HCT116 (cell line): Measurements from ENCODE around the gene DNAAF1. TPM values are rescaled to one million over a fixed set of nuclear protein-coding genes. Genes with fewer than 3 reads are reported as not detected.
A peak's percentile ranks its signal among the peaks of the same experiment; 100 is the strongest.

Experiments
- ATAC-seq: fragments of 200-7000 bp; cut with Tn5 transposase; 2 replicates; pipeline ENCODE4 v1.9.1; 2020; ENCODE audit warnings: mild to moderate bottlenecking, moderate library complexity
- BruUV-seq: library from RNA; stranded (reverse); fragments of 400-500 nt; replicated peaks from 2 replicates; lab custom pipeline; 2021; lab: Mats Ljungman, UMichigan
- CTCF ChIA-PET: fragments of 300-600 bp; sonication (Branson Sonifier 250); formaldehyde crosslinking; loops from one replicate; lab custom pipeline; 2021; ENCODE audit warnings: antibody characterized with exemption; lab: Charles Lee
- POLR2A ChIA-PET: fragments of 300-600, 350-600 bp; sonication (Branson Sonifier 250); formaldehyde crosslinking; loops from one replicate; lab custom pipeline; 2021; ENCODE audit warnings: antibody characterized with exemption; lab: Charles Lee
- RAD21 ChIA-PET, 2 experiments: fragments of 300-600 bp; sonication (Branson Sonifier 250); formaldehyde crosslinking; loops; one replicate each; lab custom pipeline; 2023; ENCODE audit warnings: low total read pairs in 2 of 2; ENCODE audit not compliant: uncharacterized antibody in 2 of 2, unreplicated experiment in 2 of 2, low non-redundant PET in 1 of 2; lab: Charles Lee
- DNase-seq: peaks from one replicate; pipeline ENCODE4 v3.0.0-alpha.2; 2010; ENCODE audit warnings: low read depth, low spot score
- H2AFZ ChIP-seq: fragments of 200-600 bp; shearing (Covaris generic), sonication (generic); 2 replicates; pipeline ENCODE4 v1.6.1; 2017; ENCODE audit warnings: low read depth, mixed run types, mixed read lengths, antibody characterized with exemption, low read length; ENCODE audit not compliant: poor library complexity, severe bottlenecking
- H3K27ac ChIP-seq: 2 replicates; pipeline ENCODE4 v1.5.1; 2012; ENCODE audit warnings: low read depth, low read length
- H3K27me3 ChIP-seq: fragments of 200-600 bp; sonication (generic); 2 replicates; pipeline ENCODE4 v1.6.1; 2016; ENCODE audit warnings: mixed run types, low read length, mixed read lengths; ENCODE audit not compliant: insufficient read depth
- H3K36me3 ChIP-seq, 2 experiments: fragments of 200-500 bp in 1 of 2; fragments of 200-600 bp in 1 of 2; sonication (Bioruptor generic) in 1 of 2; sonication (generic) in 1 of 2; 2 replicates each; pipeline versions ENCODE4 v1.5.1 to v1.6.1; 2014 to 2016; ENCODE audit warnings: low read length in 2 of 2, inconsistent platforms in 1 of 2, mixed read lengths in 1 of 2, mixed run types in 1 of 2; ENCODE audit not compliant: insufficient read depth in 2 of 2, control insufficient read depth in 1 of 2
- H3K4me1 ChIP-seq, 2 experiments: fragments of 200-600 bp in 1 of 2; sonication (generic) in 1 of 2; 2 replicates each; pipeline versions ENCODE4 v1.5.1 to v1.6.1; 2012 to 2017; ENCODE audit warnings: low read length in 2 of 2, inconsistent platforms in 1 of 2, mild to moderate bottlenecking in 1 of 2, mixed read lengths in 1 of 2, mixed run types in 1 of 2, moderate library complexity in 1 of 2; ENCODE audit not compliant: insufficient read depth in 2 of 2, control insufficient read depth in 1 of 2
- H3K4me2 ChIP-seq: fragments of 200-600 bp; sonication (generic); 2 replicates; pipeline ENCODE4 v1.6.1; 2017; ENCODE audit warnings: mixed run types, low read length, mixed read lengths
- H3K4me3 ChIP-seq, 2 experiments: fragments of 200-600 bp in 1 of 2; sonication (generic) in 1 of 2; replicated peaks in 1 of 2; 2 replicates each; pipeline ENCODE4 v1.5.1; 2011 to 2016; ENCODE audit warnings: low read length in 2 of 2, control low read depth in 1 of 2, low read depth in 1 of 2, mild to moderate bottlenecking in 1 of 2, mixed read lengths in 1 of 2, mixed run types in 1 of 2
- H3K79me2 ChIP-seq: fragments of 200-600 bp; sonication (generic); 2 replicates; pipeline ENCODE4 v1.6.1; 2017; ENCODE audit warnings: mild to moderate bottlenecking, mixed run types, low read length, moderate library complexity, mixed read lengths; ENCODE audit not compliant: insufficient read depth
- H3K9ac ChIP-seq: fragments of 200-600 bp; sonication (generic); 2 replicates; pipeline ENCODE4 v1.6.1; 2016; ENCODE audit warnings: low read length, mixed read lengths
- H3K9me2 ChIP-seq: fragments of 200-600 bp; sonication (generic), shearing (Covaris generic); 2 replicates; pipeline ENCODE4 v1.6.1; 2017; ENCODE audit warnings: mixed run types, mild to moderate bottlenecking, moderate library complexity; ENCODE audit not compliant: insufficient read depth
- H3K9me3 ChIP-seq, 2 experiments: fragments of 200-500 bp in 1 of 2; fragments of 200-600 bp in 1 of 2; sonication (Bioruptor generic) in 1 of 2; sonication (generic) in 1 of 2; 2 replicates each; pipeline ENCODE4 v1.6.1; 2014 to 2017; ENCODE audit warnings: low read length in 2 of 2, mixed read lengths in 2 of 2, inconsistent platforms in 1 of 2, low read depth in 1 of 2, mild to moderate bottlenecking in 1 of 2, mixed run types in 1 of 2, moderate library complexity in 1 of 2; ENCODE audit not compliant: control insufficient read depth in 1 of 2, insufficient read depth in 1 of 2
- H4K20me1 ChIP-seq: fragments of 200-600 bp; sonication (generic), shearing (Covaris generic); 2 replicates; pipeline ENCODE4 v1.6.1; 2017; ENCODE audit warnings: mixed run types, mild to moderate bottlenecking, moderate library complexity; ENCODE audit not compliant: insufficient read depth
- EZH2 ChIP-seq: fragments of 200-600 bp; sonication (generic); IDR thresholded peaks from 2 replicates; pipeline ENCODE4 v1.6.1; 2017; ENCODE audit warnings: antibody characterized with exemption, mixed run types
- EZH2phosphoT487 ChIP-seq: fragments of 200-600 bp; IDR thresholded peaks from 2 replicates; pipeline ENCODE4 v1.6.1; 2018; ENCODE audit warnings: antibody characterized with exemption, borderline replicate concordance
- POLR2A ChIP-seq: IDR thresholded peaks from 2 replicates; pipeline ENCODE4 v1.7.0; 2011; ENCODE audit warnings: borderline replicate concordance; ENCODE audit not compliant: insufficient read depth, insufficient read length; ENCODE audit errors: extremely low read depth
- SRF ChIP-seq: IDR thresholded peaks from 2 replicates; pipeline ENCODE4 v1.6.1; 2012; ENCODE audit warnings: low read depth
- YY1 ChIP-seq: IDR thresholded peaks from 2 replicates; pipeline ENCODE4 v1.6.1; 2011; ENCODE audit warnings: low read length, low read depth, moderate library complexity, mild to moderate bottlenecking; ENCODE audit not compliant: insufficient replicate concordance; ENCODE audit errors: extremely low read depth
- intact Hi-C: fragments of 100-400 bp; cut with micrococcal nuclease; formaldehyde crosslinking; loops from 2 replicates; pipeline ENCODE4 v1.10.0; 2022
- total RNA-seq: library from RNA; stranded (reverse); gene quantifications from one replicate; pipeline ENCODE4 v1.2.1, GENCODE V29; 2021; ENCODE audit not compliant: unreplicated experiment
- TF ChIP-seq, protein P1 (sequence below), 3 experiments: fragments of 200-600 bp in 1 of 3; sonication (generic) in 1 of 3; IDR thresholded peaks in 2 of 3; conservative IDR thresholded peaks in 1 of 3; 2 replicates each; pipeline ENCODE4 v1.5.1; 2012 to 2017; ENCODE audit warnings: low read depth in 2 of 3, low read length in 2 of 3, antibody characterized with exemption in 1 of 3, borderline replicate concordance in 1 of 3, control low read depth in 1 of 3, mild to moderate bottlenecking in 1 of 3, mixed read lengths in 1 of 3, mixed run types in 1 of 3, moderate library complexity in 1 of 3; ENCODE audit not compliant: insufficient read depth in 1 of 3

The DNAAF1 gene
- total RNA-seq, 1 experiment from 2014 or later: 0.30 TPM

GRCh38 chr16:84224554-84224953 lies 79.4 kb downstream of the DNAAF1 start:
- Histone ChIP-seq H2AFZ (no peak overlapping the region), H3K9ac (no peak overlapping the region), H3K4me2 (peak overlapping the region; percentile 48; the same call in 1 of the 2 replicates)
- TF ChIP-seq EZH2phosphoT487: no peak
- TF ChIP-seq, protein P1, sequence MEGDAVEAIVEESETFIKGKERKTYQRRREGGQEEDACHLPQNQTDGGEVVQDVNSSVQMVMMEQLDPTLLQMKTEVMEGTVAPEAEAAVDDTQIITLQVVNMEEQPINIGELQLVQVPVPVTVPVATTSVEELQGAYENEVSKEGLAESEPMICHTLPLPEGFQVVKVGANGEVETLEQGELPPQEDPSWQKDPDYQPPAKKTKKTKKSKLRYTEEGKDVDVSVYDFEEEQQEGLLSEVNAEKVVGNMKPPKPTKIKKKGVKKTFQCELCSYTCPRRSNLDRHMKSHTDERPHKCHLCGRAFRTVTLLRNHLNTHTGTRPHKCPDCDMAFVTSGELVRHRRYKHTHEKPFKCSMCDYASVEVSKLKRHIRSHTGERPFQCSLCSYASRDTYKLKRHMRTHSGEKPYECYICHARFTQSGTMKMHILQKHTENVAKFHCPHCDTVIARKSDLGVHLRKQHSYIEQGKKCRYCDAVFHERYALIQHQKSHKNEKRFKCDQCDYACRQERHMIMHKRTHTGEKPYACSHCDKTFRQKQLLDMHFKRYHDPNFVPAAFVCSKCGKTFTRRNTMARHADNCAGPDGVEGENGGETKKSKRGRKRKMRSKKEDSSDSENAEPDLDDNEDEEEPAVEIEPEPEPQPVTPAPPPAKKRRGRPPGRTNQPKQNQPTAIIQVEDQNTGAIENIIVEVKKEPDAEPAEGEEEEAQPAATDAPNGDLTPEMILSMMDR (IDR thresholded peaks at IDR 0.05 in 2 of 3, conservative IDR thresholded peaks at IDR 0.05 in 1 of 3; ENCODE audit: borderline replicate concordance in 1 of 3, insufficient read depth in 1 of 3, low read depth in 2 of 3, low read length in 2 of 3): no peak
- TF ChIP-seq EZH2: no peak
- no peak for TF ChIP-seq YY1
- no peak for TF ChIP-seq SRF
- TF ChIP-seq, all 23 proteins: peak for 0
- ATAC-seq (no peak), DNase-seq (no peak)
- H3K4me1 ChIP-seq: peaks cover 23 to 51% of the 10 kb centered on the region in 2 experiments
- CTCF ChIA-PET: interaction anchor here (1.4 kb wide), 1 partner anchor 38 kb away, joined by 6 read pairs; the partner anchor contains the start of gene TAF1C
- H3K36me3 ChIP-seq: no peaks in the 10 kb centered on the region
- no peak overlapping the region for H3K27ac ChIP-seq
- BruUV-seq: no TSS peak
- no peaks in the 10 kb centered on the region for H4K20me1 ChIP-seq
- no peaks in the 10 kb centered on the region for H3K9me3 ChIP-seq
- H3K27me3 ChIP-seq: no peaks in the 10 kb centered on the region
- H3K79me2 ChIP-seq: no peaks in the 10 kb centered on the region
- no peak overlapping the region for H3K4me3 ChIP-seq
- RAD21 ChIA-PET: no interaction called here
- POLR2A ChIA-PET: no interaction called here
- intact Hi-C loops: no loop called here
- no peaks in the 10 kb centered on the region for H3K9me2 ChIP-seq

- DNase-seq: no peak
- RAD21 ChIA-PET: no interaction called here
- POLR2A ChIA-PET: no interaction called here
- no peak overlapping the region for H3K27ac ChIP-seq
- no peaks in the 10 kb centered on the region for H3K9me2 ChIP-seq
- H3K4me2 ChIP-seq: no peak overlapping the region
- H4K20me1 ChIP-seq: no peaks in the 10 kb centered on the region
- H3K27me3 ChIP-seq: no peaks in the 10 kb centered on the region
- no peaks in the 10 kb centered on the region for H3K36me3 ChIP-seq
- H2AFZ ChIP-seq: no peak overlapping the region
- H3K4me1 ChIP-seq: peaks cover 24 to 55% of the 10 kb centered on the region in 2 experiments
- H3K9ac ChIP-seq: no peak overlapping the region
- intact Hi-C loops: no loop called here
- no TSS peak for BruUV-seq
- ATAC-seq: no peak
- CTCF ChIA-PET: no interaction called here
- no peak overlapping the region for H3K4me3 ChIP-seq
- H3K79me2 ChIP-seq: no peaks in the 10 kb centered on the region
- TF ChIP-seq POLR2A (no peak), SRF (no peak), YY1 (no peak)
- TF ChIP-seq, all 23 proteins: peak for 0
- no peaks in the 10 kb centered on the region for H3K9me3 ChIP-seq
Observed at GRCh38 chr16:84225126-84225525, 80.0 kb downstream of the DNAAF1 start.
